Hippocampal formation (tissue), 2 donors: Measurements from ENCODE around the gene EXOC6B.
"Not testable (repeated sequence)": the region's sequence is repeated elsewhere in the genome, so short reads cannot be mapped to it uniquely, and the experiment has no call there.

ENCODE experiments used
- DNase-seq, 2 donors: peaks; one replicate each; lab custom pipeline; 2025; lab: John Stamatoyannopoulos, UW

EXOC6B gene

GRCh38 chr2:72442270-72442669, 383.6 kb downstream of the EXOC6B start:
- DNase-seq: no peak

- no peak for DNase-seq
Measured at GRCh38 chr2:72439892-72440291, 385.9 kb downstream of the EXOC6B start.

- no peak for DNase-seq
Measured at GRCh38 chr2:72438364-72438763, 387.5 kb downstream of the EXOC6B start.

- no peak for DNase-seq
Measured at GRCh38 chr2:72431737-72432136, 394.1 kb downstream of the EXOC6B start.

GRCh38 chr2:72427022-72427861, 398.6 kb downstream of the EXOC6B start:
- DNase-seq: no peak

GRCh38 chr2:72425996-72426395, 399.8 kb downstream of the EXOC6B start:
- DNase-seq: no peak

GRCh38 chr2:72423756-72424155, 402.1 kb downstream of the EXOC6B start:
- DNase-seq: no peak

- DNase-seq: not testable (repeated sequence)
Measured at GRCh38 chr2:72421771-72422379, 404.0 kb downstream of the EXOC6B start.

GRCh38 chr2:72415781-72416475, 409.9 kb downstream of the EXOC6B start:
- DNase-seq: no peak

GRCh38 chr2:72415241-72415661, 410.6 kb downstream of the EXOC6B start:
- DNase-seq: no peak

- peak in 1 of 2 donors; percentile 22 for DNase-seq
Measured at GRCh38 chr2:72414137-72414760, 411.6 kb downstream of the EXOC6B start.

- no peak for DNase-seq
Measured at GRCh38 chr2:72413716-72414115, 412.1 kb downstream of the EXOC6B start.

- DNase-seq: no peak
Measured at GRCh38 chr2:72412214-72412613, 413.6 kb downstream of the EXOC6B start.

GRCh38 chr2:72399879-72400278, 426.0 kb downstream of the EXOC6B start:
- DNase-seq: no peak

- no peak for DNase-seq
Measured at GRCh38 chr2:72395096-72395495, 430.7 kb downstream of the EXOC6B start.

- no peak for DNase-seq
Measured at GRCh38 chr2:72394541-72395070, 431.2 kb downstream of the EXOC6B start.

- no peak for DNase-seq
Measured at GRCh38 chr2:72389447-72389846, 436.4 kb downstream of the EXOC6B start.

- no peak for DNase-seq
Measured at GRCh38 chr2:72388263-72388662, 437.6 kb downstream of the EXOC6B start.

- no peak for DNase-seq
Measured at GRCh38 chr2:72386288-72386687, 439.5 kb downstream of the EXOC6B start.

GRCh38 chr2:72378753-72379348, 447.0 kb downstream of the EXOC6B start:
- DNase-seq: no peak

GRCh38 chr2:72367530-72368225, 458.2 kb downstream of the EXOC6B start:
- peak in 1 of 2 donors; percentile 3 for DNase-seq
